ENCODE measurements around the gene GABRG3. TPM values are rescaled to one million over a fixed set of nuclear protein-coding genes. Genes with fewer than 3 reads are reported as not detected.

The GABRG3 gene
- total RNA-seq, 1 donor from 2014 or later = 3.0 TPM

- no peak for DNase-seq (ENCODE audit: low spot score in 2 of 2, unreplicated experiment in 2 of 2)
- peaks cover 19% of the 10 kb centered on the region for H3K9me3 Mint-ChIP-seq
- H3K27me3 Mint-ChIP-seq (ENCODE audit: low read depth) = no peaks in the 10 kb centered on the region
- peaks cover 5% of the 10 kb centered on the region for H3K4me1 Mint-ChIP-seq
- H3K4me3 Mint-ChIP-seq = no peak overlapping the region
- no peaks in the 10 kb centered on the region for H3K36me3 Mint-ChIP-seq
- TF ChIP-seq CTCF (IDR thresholded peaks at IDR 0.05; ENCODE audit: unreplicated experiment) = no peak
- H3K27ac Mint-ChIP-seq = peak overlapping the region; percentile 48
Observed at GRCh38 chr15:27473845-27474244, 502.9 kb downstream of the GABRG3 start.

- Mint-ChIP-seq H3K4me1 (peaks cover 5% of the 10 kb centered on the region), H3K36me3 (no peaks in the 10 kb centered on the region), H3K27me3 (ENCODE audit: low read depth) (no peaks in the 10 kb centered on the region), H3K9me3 (peaks cover 15% of the 10 kb centered on the region), H3K27ac (no peak overlapping the region), H3K4me3 (no peak overlapping the region)
- no peak for DNase-seq (ENCODE audit: low spot score in 2 of 2, unreplicated experiment in 2 of 2)
- TF ChIP-seq CTCF (IDR thresholded peaks at IDR 0.05; ENCODE audit: unreplicated experiment) = no peak
Observed at GRCh38 chr15:27475395-27475794, 504.4 kb downstream of the GABRG3 start.

- Mint-ChIP-seq H3K36me3 (no peaks in the 10 kb centered on the region), H3K4me1 (no peaks in the 10 kb centered on the region), H3K27me3 (ENCODE audit: low read depth) (no peaks in the 10 kb centered on the region), H3K27ac (no peak overlapping the region), H3K9me3 (peaks cover 15% of the 10 kb centered on the region), H3K4me3 (no peak overlapping the region)
- no peak for TF ChIP-seq CTCF (IDR thresholded peaks at IDR 0.05; ENCODE audit: unreplicated experiment)
- DNase-seq (ENCODE audit: low spot score in 2 of 2, unreplicated experiment in 2 of 2) = no peak
Observed at GRCh38 chr15:27479296-27480140, 508.5 kb downstream of the GABRG3 start.

- H3K27me3 Mint-ChIP-seq (ENCODE audit: low read depth) = no peaks in the 10 kb centered on the region
- H3K36me3 Mint-ChIP-seq = no peaks in the 10 kb centered on the region
- TF ChIP-seq CTCF (IDR thresholded peaks at IDR 0.05; ENCODE audit: unreplicated experiment) = no peak
- H3K4me3 Mint-ChIP-seq = no peak overlapping the region
- H3K4me1 Mint-ChIP-seq = no peaks in the 10 kb centered on the region
- no peak overlapping the region for H3K27ac Mint-ChIP-seq
- no peak for DNase-seq (ENCODE audit: low spot score in 2 of 2, unreplicated experiment in 2 of 2)
- H3K9me3 Mint-ChIP-seq = peaks cover 18% of the 10 kb centered on the region
Observed at GRCh38 chr15:27480141-27480530, 509.2 kb downstream of the GABRG3 start.

GRCh38 chr15:27480642-27481041 lies 509.7 kb downstream of the GABRG3 start:
- no peak for DNase-seq (ENCODE audit: low spot score in 2 of 2, unreplicated experiment in 2 of 2)
- no peak for TF ChIP-seq CTCF (IDR thresholded peaks at IDR 0.05; ENCODE audit: unreplicated experiment)
- Mint-ChIP-seq H3K4me3 (no peak overlapping the region), H3K27ac (no peak overlapping the region), H3K9me3 (peaks cover 19% of the 10 kb centered on the region), H3K4me1 (no peaks in the 10 kb centered on the region), H3K36me3 (no peaks in the 10 kb centered on the region), H3K27me3 (ENCODE audit: low read depth) (no peaks in the 10 kb centered on the region)

All from mesothelial cell of epicardium (in vitro differentiated cells).